ENCODE data around the gene WSCD2.

WSCD2 gene

DNA sequence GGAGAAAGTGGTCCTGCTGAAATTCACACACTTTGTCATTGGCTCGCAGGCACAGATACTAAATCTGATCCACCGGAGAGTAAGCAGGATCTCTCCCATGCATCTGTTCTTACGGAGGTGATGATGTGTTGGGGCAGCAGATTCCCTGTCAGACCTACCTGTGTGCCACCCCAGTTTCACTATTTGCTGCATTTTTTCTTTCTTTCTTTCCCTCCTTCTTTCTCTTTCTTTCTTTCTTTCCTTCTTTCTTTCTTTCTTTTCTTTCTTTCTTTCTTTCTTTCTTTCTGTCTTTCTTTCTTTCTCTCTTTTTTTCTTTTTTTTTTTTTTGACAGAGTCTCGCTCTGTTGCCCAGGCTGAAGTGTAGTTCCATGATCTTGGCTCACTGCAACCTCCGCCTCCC lies 37.4 kb downstream of the WSCD2 start:
- DNase-seq = no peak

GRCh38 chr12:108167974-108168373 lies 38.9 kb downstream of the WSCD2 start:
- no peak for DNase-seq

- no peak for DNase-seq
Observed at GRCh38 chr12:108169708-108170107, 40.6 kb downstream of the WSCD2 start.

- DNase-seq = no peak
Observed at GRCh38 chr12:108170164-108170563, 41.1 kb downstream of the WSCD2 start.

DNA sequence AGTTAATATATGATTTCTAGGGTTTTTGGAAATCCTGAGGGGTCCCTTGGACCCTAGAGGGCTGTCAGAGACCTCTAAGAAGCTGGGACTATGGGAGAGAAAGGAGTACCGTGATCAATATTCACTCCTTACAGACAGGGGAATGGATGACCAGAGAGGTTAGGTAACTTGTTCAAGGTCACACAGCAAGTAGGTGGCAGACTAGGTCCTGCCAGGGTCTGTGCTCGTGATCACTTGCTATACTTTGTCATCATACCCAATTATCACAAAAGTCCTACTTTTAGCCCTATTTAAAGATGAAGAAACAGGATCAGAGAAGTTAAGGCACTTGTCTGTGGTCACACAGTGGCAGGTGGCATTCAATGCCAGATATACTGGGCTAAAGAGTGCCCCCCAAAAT lies 42.9 kb downstream of the WSCD2 start:
- no peak for DNase-seq

DNA sequence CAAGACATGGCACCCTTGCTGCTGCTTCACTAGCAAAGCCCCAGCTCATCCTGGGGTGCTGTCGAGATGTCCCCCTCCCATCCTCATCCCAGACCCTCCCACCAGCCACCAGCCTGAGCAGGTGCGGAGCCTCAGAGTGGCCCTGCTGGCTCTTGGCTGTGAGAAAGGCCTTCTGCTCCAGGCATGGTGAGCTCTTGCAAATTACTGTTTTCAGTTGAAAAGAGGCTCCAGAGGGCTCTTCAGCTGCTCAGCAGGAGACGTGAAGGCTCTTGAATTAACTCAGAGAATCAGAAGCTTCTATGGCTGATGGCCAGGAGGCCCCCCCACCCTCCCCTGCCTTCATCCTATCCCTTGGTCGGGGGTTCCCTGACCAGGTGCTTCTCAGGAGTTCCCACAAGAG lies 44.1 kb downstream of the WSCD2 start:
- DNase-seq = no peak

DNA sequence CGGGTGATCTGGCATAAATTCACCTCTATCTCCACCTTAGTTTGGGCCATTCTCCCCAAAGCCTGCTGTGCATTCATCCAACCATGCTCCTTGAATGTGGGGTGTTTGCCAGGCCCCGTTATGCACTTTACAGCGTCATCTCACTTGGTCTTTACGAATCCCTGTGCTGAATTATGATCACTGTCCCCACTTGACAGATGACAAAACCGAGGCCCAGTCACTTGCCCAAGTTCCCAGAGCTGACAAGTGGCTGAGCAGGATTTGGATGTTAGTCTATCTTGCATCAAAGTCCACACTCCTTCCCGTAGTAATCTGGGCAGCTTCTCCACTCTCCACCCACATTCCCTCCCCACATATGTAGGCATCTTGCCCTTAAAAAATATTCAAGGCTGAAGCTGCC lies 44.8 kb downstream of the WSCD2 start:
- no peak for DNase-seq

DNA sequence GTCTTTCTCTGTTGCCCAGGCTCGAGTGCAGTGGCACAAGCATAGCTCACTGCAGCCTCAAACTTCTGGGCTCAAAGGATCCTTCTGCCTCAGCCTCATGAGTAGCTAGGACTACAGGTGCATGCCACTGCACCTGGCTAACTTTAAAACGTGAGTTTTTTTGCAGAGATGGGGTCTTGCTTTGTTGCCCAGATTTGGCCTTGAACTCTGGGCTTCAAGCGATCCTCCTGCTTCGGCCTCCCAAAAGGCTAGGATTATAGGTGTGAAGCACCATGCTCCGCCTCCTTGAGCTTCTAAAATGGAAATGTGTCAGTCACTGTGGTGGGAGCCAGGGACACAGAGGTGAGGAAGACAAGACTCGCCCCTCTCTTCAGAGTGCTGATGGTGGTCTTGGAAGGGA lies 45.6 kb downstream of the WSCD2 start:
- no peak for DNase-seq

- no peak for DNase-seq
Observed at GRCh38 chr12:108175310-108175709, 46.2 kb downstream of the WSCD2 start.

- no peak for DNase-seq
Observed at GRCh38 chr12:108176292-108176691, 47.2 kb downstream of the WSCD2 start.

- no peak for DNase-seq
Observed at GRCh38 chr12:108177131-108177530, 48.0 kb downstream of the WSCD2 start.

DNA sequence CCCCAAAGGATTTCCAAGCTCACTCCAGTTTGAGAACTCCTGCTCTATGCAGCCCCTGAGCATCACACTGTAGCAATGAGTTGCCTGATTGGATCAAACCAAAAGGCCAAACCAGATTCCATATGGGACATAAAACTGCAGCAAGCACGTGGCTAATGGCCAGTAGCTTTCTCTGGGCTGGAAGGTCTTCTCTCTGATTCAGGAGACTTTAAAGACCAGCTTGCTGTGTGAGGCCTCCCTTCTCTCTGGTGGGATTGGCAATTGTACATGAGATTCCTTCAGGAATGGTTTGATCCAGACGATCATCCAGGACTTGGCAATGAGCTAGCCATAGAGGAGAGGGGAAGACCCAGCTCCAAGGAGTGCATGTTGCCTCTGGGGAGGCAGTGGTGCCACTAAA lies 50.2 kb downstream of the WSCD2 start:
- no peak for DNase-seq

DNA sequence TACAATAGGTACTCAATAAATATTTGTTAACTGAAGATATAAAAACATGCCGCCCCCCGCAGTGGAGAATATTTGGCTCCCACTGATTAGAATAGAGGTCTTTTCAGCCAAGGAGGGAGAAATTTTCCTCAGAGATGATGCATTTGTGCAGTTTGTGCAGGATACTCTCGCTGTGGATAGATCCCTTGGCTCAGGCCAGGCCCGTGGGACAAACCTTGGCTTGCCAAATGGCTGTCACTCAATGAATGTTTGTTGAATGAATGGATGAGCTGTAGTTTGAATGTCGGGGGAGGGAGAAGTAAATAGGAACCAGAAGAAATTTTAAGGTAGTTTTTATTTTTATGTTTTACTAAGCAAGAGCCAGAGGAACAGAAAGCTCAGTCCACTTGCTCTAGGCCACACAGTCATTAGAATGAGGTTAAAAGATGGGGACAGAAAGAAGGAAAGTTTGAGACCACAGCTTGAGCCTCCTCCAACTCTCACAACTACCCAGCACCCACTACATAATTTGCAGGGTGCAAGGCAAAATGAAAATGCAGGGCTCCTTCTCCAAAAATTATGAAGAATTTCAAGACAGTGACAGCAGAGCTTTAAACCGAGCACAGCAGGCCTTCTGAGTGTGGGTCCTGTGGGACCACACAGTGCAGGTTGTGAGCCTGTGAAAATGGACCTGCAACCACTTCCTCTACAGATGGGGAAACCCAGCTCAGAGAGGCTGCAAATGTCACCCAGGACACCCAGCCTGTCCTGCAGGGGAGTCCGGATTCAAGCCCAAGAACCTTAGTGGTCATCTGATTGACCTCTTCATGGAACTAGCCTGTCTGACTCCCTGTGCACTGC lies 51.4 kb downstream of the WSCD2 start:
- no peak for DNase-seq

GRCh38 chr12:108181095-108181454 lies 52.0 kb downstream of the WSCD2 start:
- no peak for DNase-seq

- no peak for DNase-seq
Observed at GRCh38 chr12:108182096-108182495, 53.0 kb downstream of the WSCD2 start.

- no peak for DNase-seq
Observed at GRCh38 chr12:108185002-108185401, 55.9 kb downstream of the WSCD2 start.

DNA sequence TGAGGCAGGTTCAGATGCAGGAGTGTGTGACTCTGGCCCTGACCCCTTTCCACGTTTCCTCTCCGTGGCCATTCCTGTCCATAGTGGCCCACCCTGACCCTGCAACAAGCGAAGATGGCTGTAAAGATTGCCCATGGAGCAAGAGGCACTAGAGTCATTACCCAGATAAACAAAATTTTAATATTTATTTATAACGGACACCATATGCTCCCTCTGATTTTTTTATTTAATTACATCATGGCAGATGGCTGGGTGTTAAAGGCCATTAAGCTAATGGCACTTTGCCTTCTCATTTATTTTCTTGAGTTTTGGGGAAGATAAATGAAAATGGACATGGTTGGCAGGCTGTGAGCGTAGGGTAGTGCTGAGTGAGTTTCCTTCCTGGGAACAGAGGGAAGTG lies 58.7 kb downstream of the WSCD2 start:
- DNase-seq = no peak

GRCh38 chr12:108190529-108190928 lies 61.4 kb downstream of the WSCD2 start:
- no peak for DNase-seq

- no peak for DNase-seq
Observed at GRCh38 chr12:108191086-108191485, 62.0 kb downstream of the WSCD2 start.

- no peak for DNase-seq
Observed at GRCh38 chr12:108191938-108192337, 62.9 kb downstream of the WSCD2 start.

DNA sequence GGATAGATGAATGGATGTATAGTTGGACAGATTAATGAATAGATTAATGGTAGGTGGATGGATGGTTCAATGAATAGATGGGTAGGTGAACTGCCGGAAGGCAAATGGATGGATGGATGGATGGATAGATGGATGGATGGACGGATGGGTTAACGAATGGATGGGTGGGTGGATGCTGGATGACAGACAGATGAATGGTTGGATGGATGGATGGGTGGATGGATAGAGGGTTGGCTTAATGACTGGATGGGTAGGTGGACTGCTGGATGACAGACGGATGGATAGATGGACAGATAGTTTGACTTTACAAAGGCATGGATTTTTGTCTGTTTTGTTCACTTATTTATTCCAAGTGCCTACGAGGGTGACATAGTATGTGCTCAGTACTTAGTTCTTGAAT lies 64.4 kb downstream of the WSCD2 start:
- DNase-seq = no peak

DNA sequence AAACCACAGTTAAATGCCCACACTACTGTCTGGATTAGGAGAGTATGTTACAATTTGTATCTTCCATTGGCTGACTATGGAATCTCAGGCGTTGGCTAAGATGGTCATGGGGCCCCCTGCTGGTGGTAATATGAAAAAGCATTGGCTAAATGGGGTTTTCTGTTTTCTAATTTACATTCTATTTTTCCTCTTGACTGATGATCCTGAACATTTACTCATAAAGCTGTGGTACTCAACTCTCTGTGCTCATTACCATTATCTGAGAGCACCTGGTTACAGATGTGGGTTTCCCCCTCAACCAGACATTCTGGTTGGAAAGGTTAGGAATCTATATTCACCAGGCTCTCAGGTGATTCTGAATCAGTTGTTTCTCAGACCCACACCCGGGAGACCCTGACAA lies 64.8 kb downstream of the WSCD2 start:
- peak; percentile 1 for DNase-seq

DNA sequence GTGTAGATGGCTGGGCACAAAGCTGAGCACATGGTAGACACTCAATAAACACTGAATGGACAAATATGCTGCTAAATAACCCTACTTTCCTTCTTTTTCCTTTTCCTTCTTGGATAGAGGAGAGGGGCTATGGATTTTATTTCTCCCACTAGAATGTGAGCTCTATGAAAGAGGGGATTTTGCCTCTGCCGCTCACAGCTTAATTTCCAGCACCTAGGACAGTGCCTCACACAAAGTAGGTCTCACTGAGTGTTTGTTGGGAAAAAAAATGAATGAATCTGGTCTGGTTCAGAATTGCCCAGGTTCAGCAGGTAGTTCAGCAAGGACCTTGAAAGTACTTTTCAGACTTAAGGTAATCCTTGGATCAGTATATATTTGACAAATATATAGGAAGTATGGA lies 65.5 kb downstream of the WSCD2 start:
- DNase-seq = no peak

DNA sequence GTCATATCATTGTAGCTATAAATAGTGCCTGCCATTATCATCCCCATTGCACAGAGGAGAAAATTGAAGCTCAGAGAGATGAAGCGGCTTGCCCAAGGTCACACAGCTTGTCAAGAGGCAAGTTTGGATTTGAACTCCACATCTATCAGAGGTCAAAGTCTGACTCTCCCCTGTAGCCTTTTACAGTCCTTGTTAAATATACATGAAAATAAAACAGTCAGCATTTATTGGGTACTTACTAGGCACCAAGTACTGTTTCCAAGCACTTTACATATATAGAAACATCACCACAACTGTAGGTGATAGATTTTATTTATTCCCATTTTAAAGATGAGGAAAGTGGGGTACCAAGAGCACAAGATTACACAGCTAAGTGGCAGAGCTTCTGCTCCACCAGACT lies 67.2 kb downstream of the WSCD2 start:
- DNase-seq = no peak

GRCh38 chr12:108196921-108197320 lies 67.8 kb downstream of the WSCD2 start:
- no peak for DNase-seq
